Mucosa of descending colon (tissue), 3 donors: Measurements from ENCODE around the gene SLC23A2. TPM values are rescaled to one million over a fixed set of nuclear protein-coding genes. Genes with fewer than 3 reads are reported as not detected.
A peak's percentile ranks its signal among the peaks of the same experiment; 100 is the strongest.

Experiments used
- ATAC-seq: fragments of 200-7000 bp; cut with Tn5 transposase; one replicate; pipeline ENCODE4 v1.9.1; 2020; ENCODE audit warnings: mild to moderate bottlenecking, moderate library complexity
- DNase-seq, 3 donors: peaks; one replicate each; pipeline ENCODE4 v3.0.0-alpha.2; 2020
- H3K36me3 ChIP-seq: fragments of 200-600 bp; one replicate; pipeline ENCODE4 v1.8.0; 2021; ENCODE audit warnings: low read depth, mild to moderate bottlenecking
- H3K4me1 ChIP-seq: fragments of 200-600 bp; one replicate; pipeline ENCODE4 v1.8.0; 2021; ENCODE audit warnings: low read depth, mild to moderate bottlenecking
- H3K4me3 ChIP-seq: fragments of 200-600 bp; one replicate; pipeline ENCODE4 v1.8.0; 2021; ENCODE audit warnings: mild to moderate bottlenecking
- H3K9me3 ChIP-seq: fragments of 200-600 bp; one replicate; pipeline ENCODE4 v1.8.0; 2021; ENCODE audit warnings: mild to moderate bottlenecking
- intact Hi-C, 2 donors: fragments of 100-400 bp; cut with DNase I in 1 of 2; cut with micrococcal nuclease in 1 of 2; formaldehyde crosslinking; loops; one replicate each; pipeline versions ENCODE4 v1.11.0 to v1.11.1; 2022; cut with DNase I, micrococcal nuclease
- total RNA-seq, 3 donors: library from RNA; stranded (reverse); fragmentation: NEBNext Ultra II Directional in 2 of 3; extraction: Animal tissue kit (Norgen Biotek cat#: 25700) in 2 of 3; gene quantifications; one replicate each; pipeline versions ENCODE4 v1.2.1 to v1.2.4, GENCODE V29; 2021 to 2023
- TF ChIP-seq, protein P1 (sequence below): fragments of 200-600 bp; IDR thresholded peaks from one replicate; pipeline ENCODE4 v1.8.0; 2022; ENCODE audit warnings: antibody characterized with exemption, mild to moderate bottlenecking
- donor health status: DM: no; HTN: no; CAD: no; lungs with moderate emphysema.
- donor health status: DM: no; HTN: no; CAD: no.
- donor health status: DM: no; HTN: yes; CAD: no.

The SLC23A2 gene
- total RNA-seq, 3 donors from 2014 or later, result 9.1 to 15.4 (median 9.4) TPM

DNA sequence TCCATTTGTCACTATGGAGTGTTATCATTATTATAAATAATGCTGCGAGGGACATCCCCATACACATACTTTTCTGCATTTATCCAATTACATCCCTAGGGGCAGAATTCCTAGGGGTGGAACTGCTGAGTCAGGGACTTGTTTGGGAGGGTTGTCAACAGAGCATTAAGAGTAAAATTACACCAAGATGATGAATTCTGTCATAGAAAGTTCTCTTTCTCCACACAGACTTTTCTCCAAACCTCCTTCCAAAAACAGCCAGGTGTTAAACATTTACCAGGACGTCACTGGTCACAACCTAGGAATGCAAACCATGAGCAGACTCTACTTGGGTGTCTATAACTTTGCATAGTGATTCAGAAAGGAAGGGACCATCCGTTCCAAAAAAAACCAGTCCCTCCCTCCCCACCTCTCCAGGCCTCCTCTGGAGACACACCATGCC is 184.1 kb downstream of the SLC23A2 start:
- intact Hi-C loops, result no loop called here
- no peaks in the 10 kb centered on the region for H3K9me3 ChIP-seq
- H3K36me3 ChIP-seq, result no peaks in the 10 kb centered on the region
- H3K4me3 ChIP-seq, result no peak overlapping the region
- TF ChIP-seq, protein P1, sequence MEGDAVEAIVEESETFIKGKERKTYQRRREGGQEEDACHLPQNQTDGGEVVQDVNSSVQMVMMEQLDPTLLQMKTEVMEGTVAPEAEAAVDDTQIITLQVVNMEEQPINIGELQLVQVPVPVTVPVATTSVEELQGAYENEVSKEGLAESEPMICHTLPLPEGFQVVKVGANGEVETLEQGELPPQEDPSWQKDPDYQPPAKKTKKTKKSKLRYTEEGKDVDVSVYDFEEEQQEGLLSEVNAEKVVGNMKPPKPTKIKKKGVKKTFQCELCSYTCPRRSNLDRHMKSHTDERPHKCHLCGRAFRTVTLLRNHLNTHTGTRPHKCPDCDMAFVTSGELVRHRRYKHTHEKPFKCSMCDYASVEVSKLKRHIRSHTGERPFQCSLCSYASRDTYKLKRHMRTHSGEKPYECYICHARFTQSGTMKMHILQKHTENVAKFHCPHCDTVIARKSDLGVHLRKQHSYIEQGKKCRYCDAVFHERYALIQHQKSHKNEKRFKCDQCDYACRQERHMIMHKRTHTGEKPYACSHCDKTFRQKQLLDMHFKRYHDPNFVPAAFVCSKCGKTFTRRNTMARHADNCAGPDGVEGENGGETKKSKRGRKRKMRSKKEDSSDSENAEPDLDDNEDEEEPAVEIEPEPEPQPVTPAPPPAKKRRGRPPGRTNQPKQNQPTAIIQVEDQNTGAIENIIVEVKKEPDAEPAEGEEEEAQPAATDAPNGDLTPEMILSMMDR, result no peak
- ATAC-seq (no peak), DNase-seq (no peak)
- peaks cover 8% of the 10 kb centered on the region for H3K4me1 ChIP-seq

DNA sequence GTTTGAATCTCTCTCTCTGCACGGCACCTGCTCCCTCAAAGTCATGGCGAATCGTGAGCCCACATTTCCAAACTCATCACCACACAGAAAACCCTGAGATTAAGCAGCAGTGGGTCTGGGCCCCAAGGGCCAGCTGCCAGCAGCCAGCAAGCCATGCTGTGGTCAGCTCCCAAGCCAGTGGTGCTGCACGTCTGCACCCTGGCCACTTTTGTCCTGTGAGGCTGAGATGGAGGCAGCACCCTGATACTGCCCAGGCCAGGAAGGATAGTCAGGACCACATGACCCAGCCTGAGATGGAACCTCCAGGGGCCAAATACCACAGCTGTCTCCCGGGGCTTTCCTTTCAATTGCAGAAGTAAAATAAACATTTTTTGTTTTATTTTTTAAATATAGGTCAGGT is 185.7 kb downstream of the SLC23A2 start:
- TF ChIP-seq, protein P1, result no peak
- Histone ChIP-seq H3K4me3 (no peak overlapping the region), H3K4me1 (peaks cover 3% of the 10 kb centered on the region), H3K36me3 (no peaks in the 10 kb centered on the region), H3K9me3 (no peaks in the 10 kb centered on the region)
- intact Hi-C loops, result no loop called here
- ATAC-seq, result no peak
- DNase-seq, result no peak

DNA sequence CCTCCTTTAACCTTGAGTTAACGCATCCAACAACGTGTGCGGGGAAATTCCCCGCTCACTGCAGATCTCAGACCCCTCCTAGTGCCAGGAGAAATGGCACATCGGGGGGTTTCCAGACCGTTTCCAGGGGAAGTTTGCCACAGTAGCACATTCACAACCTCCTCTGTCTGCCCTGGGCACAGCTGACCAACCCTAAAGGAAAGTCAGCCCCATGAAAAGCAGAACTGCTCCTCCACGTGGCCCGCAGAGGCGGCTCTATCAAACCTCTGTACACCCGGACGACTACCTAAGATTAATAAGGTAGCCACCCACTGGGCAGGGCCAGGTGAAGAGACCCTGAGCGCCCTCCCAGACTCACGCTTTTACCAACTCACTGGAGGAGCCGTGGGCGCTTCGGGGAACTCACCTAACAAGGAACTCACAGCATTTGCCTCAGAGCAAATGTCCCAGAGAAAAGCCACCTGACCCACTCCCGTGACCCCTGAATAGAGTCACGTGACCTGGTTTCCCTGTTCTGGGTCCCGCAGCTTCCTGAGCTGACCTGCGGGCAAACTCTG is 186.5 kb downstream of the SLC23A2 start:
- Histone ChIP-seq H3K36me3 (no peaks in the 10 kb centered on the region), H3K4me3 (no peak overlapping the region), H3K9me3 (no peaks in the 10 kb centered on the region), H3K4me1 (no peaks in the 10 kb centered on the region)
- TF ChIP-seq, protein P1, result no peak
- ATAC-seq (peak; percentile 59), DNase-seq (peak; percentile 52 to 79 (median 53))
- intact Hi-C loops, result no loop called here

DNA sequence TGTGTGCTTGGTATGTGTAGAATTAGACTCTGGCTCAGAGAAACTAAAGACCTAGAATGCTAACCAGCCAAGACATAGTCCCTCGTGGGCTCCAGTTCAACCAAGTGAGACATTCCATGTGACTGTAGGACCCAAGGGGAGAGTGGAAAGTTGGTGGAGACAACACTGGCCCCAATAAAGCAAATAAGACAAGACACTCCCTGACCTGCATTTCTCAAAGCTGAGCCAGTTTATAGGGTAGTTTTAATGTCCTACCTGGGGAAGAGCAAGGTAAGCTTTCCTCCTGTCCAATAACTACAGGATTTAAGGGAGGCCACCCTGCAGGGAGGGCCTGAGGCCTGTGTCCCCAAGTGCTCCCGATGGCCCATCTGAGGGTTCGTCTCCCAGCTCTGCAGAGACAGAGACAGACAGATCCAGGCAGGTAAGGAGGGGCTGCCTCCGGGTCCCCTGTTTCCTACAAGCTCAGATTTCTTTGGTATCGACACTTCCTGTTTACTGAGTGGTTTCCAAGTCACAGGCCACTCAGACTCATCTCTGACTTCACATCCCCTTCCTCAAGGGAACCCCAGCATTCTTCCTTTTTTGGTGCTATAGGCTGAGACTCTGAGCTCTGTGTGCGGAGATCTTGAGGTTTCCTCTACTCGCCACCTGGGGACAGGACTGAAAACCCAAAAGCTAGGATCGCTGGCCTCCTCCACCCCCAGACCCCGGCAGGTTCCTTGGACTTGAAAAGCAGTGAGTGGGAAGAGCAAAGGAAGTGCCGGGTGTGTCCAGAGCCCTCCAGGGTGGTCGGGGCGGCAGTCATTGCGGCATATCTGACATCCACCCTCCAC is 187.2 kb downstream of the SLC23A2 start:
- no peaks in the 10 kb centered on the region for H3K36me3 ChIP-seq
- ATAC-seq (peak; percentile 69), DNase-seq (peak in 2 of 3 donors; percentile 46 to 61)
- H3K4me1 ChIP-seq, result no peaks in the 10 kb centered on the region
- H3K4me3 ChIP-seq, result no peak overlapping the region
- intact Hi-C loops, result no loop called here
- no peaks in the 10 kb centered on the region for H3K9me3 ChIP-seq
- TF ChIP-seq, protein P1, result no peak

DNA sequence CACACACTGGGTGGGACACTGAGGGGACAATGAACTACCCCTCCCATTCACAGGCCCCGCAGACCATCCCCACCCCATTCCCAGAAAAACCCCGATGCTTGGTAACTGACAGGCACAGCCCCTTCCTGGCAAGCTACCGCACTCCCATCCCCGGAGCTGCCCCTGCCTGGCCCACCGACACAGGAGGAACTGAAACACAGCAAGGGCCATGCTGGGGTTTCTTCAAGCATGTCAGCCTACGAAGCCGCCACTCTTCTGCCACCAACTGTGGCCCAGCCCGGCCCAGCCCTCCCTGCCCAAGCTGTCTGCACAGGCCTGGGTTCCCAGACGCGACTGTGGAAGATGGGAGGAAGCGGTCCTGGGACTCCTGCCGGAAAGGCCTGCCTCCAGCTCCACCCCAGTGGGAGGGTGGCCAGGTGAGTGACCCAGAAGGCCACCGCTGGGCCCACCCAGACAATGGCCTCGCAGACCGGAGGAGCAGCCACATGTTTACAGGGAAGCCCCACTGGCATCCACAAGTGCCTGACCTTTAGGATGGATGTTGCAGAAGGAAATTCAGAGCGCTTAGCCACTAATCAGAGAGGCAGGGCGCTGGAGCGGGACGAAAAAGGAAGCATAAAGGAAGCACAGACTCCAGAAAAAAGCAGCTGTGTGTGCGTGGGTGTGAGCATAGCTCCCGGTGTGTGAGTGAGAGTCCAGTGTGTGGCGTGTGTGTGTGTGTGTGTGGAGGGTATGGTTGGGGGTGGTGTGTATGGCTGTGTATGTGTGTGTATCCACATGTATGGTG is 188.0 kb downstream of the SLC23A2 start:
- TF ChIP-seq, protein P1, result no peak
- ATAC-seq (peak; percentile 39), DNase-seq (peak; percentile 24 to 74 (median 50))
- no peaks in the 10 kb centered on the region for H3K4me1 ChIP-seq
- H3K36me3 ChIP-seq, result no peaks in the 10 kb centered on the region
- H3K4me3 ChIP-seq, result no peak overlapping the region
- intact Hi-C loops, result no loop called here
- H3K9me3 ChIP-seq, result no peaks in the 10 kb centered on the region
